ENCODE measurements around the gene CT45A5. TPM values are rescaled to one million over a fixed set of nuclear protein-coding genes. Genes with fewer than 3 reads are reported as not detected.
"Not testable (repeated sequence)": the region's sequence is repeated elsewhere in the genome, so short reads cannot be mapped to it uniquely, and the experiment has no call there.

Gene CT45A5
- total and polyA plus RNA-seq, 10 of the 15 experiments (the other 5 are each of a cell fraction or from before 2014, with no cell fraction given) = 0.09 to 0.32 (median 0.12) TPM; not detected in 7

- no peak for TF ChIP-seq E2F8 (IDR thresholded peaks at IDR 0.05; ENCODE audit: low read depth, partially characterized antibody)
- TF ChIP-seq WRNIP1 (IDR thresholded peaks at IDR 0.05; ENCODE audit: borderline replicate concordance, low read depth, low read length) = no peak
- no peak for TF ChIP-seq FOXM1 (IDR thresholded peaks at IDR 0.05; ENCODE audit: low read depth, low read length)
- no peak for TF ChIP-seq PBX3 (IDR thresholded peaks at IDR 0.05; ENCODE audit: insufficient replicate concordance, low read depth, low read length)
- no peak for TF ChIP-seq POLR2A (IDR thresholded peaks at IDR 0.05; ENCODE audit: low read depth, low read length)
- TF ChIP-seq GABPA (IDR thresholded peaks at IDR 0.05; ENCODE audit: low read depth) = no peak
- TF ChIP-seq EED (IDR thresholded peaks at IDR 0.05; ENCODE audit: low read depth) = no peak
- TF ChIP-seq MTA2 (IDR thresholded peaks at IDR 0.05; ENCODE audit: low read depth) = no peak
- no peak for TF ChIP-seq SUZ12 (IDR thresholded peaks at IDR 0.05; ENCODE audit: unreplicated experiment)
Observed at GRCh38 chrX:135737366-135738071, 47.8 kb downstream of the CT45A5 start (continued).

GRCh38 chrX:135734666-135735065 lies 50.6 kb downstream of the CT45A5 start:
- H3K79me2 ChIP-seq (ENCODE audit: control insufficient read depth, insufficient read depth, low read length); ATAC-seq; POLR2A ChIA-PET; intact Hi-C loops (cut with micrococcal nuclease; ENCODE audit: unreplicated experiment); H3K4me2 ChIP-seq (ENCODE audit: control insufficient read depth, insufficient read depth); H3K27ac ChIP-seq (ENCODE audit: control insufficient read depth, insufficient read depth); H4K20me1 ChIP-seq (ENCODE audit: control insufficient read depth, insufficient read depth); FAIRE-seq; H2AFZ ChIP-seq (ENCODE audit: control insufficient read depth, low read depth, low read length); RAD21 ChIA-PET (ENCODE audit: unreplicated experiment); H3K4me1 ChIP-seq (ENCODE audit: control insufficient read depth, insufficient read depth, low read length); H3K4me3 ChIP-seq; BruUV-seq (replicated peaks); H3K9ac ChIP-seq (ENCODE audit: control insufficient read depth, insufficient read depth, low read length); H3K36me3 ChIP-seq (ENCODE audit: control insufficient read depth in 2 of 2, insufficient read depth in 2 of 2, low read length in 1 of 2); DNase-seq (ENCODE audit: low read depth, low spot score); H3K27me3 ChIP-seq (replicated peaks in 1 of 2; ENCODE audit: control insufficient read depth in 2 of 2, insufficient read depth in 2 of 2, low read length in 1 of 2); CTCF ChIA-PET; in situ Hi-C loops (cut with MboI); H3K9me3 ChIP-seq (replicated peaks; ENCODE audit: control insufficient read depth, insufficient read depth, low read length): not testable (repeated sequence)
- SMC1A ChIA-PET (ENCODE audit: uncharacterized antibody, unreplicated experiment) = interaction anchor here (0.6 kb wide), 1 partner anchor 1214 kb away, joined by 3 read pairs; no protein-coding TSS in a partner anchor
- 23% methylated on average over 5 of the region's 5 CpGs for WGBS (ENCODE audit: insufficient coverage, insufficient replicate concordance, low lambda C conversion rate, missing lambda C conversion rate)

Other genes with a start within 250 kb of the CT45A5 start
Only the 7 nearest of the 11 such genes appear.
- gene CT45A1, start 71.9 kb downstream of the CT45A5 start, total RNA-seq (2014; rRNA removed) = not detected in 2 replicates
- not detected in 2 replicates for gene CT45A1, start 71.9 kb downstream of the CT45A5 start, total RNA-seq (2014; rRNA removed; fragmentation: Illumina TruSeq; extraction: Trizol)
- not detected in 2 replicates for gene CT45A1, start 71.9 kb downstream of the CT45A5 start, total RNA-seq (2021)
- gene CT45A1, start 71.9 kb downstream of the CT45A5 start, polyA plus RNA-seq (2011; rRNA removed) = 0.14 and 0.19 TPM in 2 replicates
- gene CT45A1, start 71.9 kb downstream of the CT45A5 start, polyA plus RNA-seq (2014; fragmentation: Illumina TruSeq; extraction: Trizol) = not detected in 2 replicates
- gene CT45A1, start 71.9 kb downstream of the CT45A5 start, polyA plus RNA-seq (2014; fragmentation: Nextera tagmentation; extraction: Ambion mirVana) = not detected
- 0.10 TPM in 1 of 2 replicates, not detected in the other for gene CT45A1, start 71.9 kb downstream of the CT45A5 start, polyA plus RNA-seq (2014; rRNA removed)
- not detected for gene CT45A1, start 71.9 kb downstream of the CT45A5 start, polyA plus RNA-seq (2016; fragmentation: Nextera tagmentation; extraction: Ambion mirVana)
- not detected in 2 replicates for gene CT45A3, start 17.3 kb downstream of the CT45A5 start, total RNA-seq (2014; rRNA removed)
- not detected in 2 replicates for gene CT45A3, start 17.3 kb downstream of the CT45A5 start, total RNA-seq (2014; rRNA removed; fragmentation: Illumina TruSeq; extraction: Trizol)
- not detected in 2 replicates for gene CT45A3, start 17.3 kb downstream of the CT45A5 start, total RNA-seq (2021)
- not detected in 2 replicates for gene CT45A3, start 17.3 kb downstream of the CT45A5 start, polyA plus RNA-seq (2011; rRNA removed)
- not detected in 2 replicates for gene CT45A3, start 17.3 kb downstream of the CT45A5 start, polyA plus RNA-seq (2014; fragmentation: Illumina TruSeq; extraction: Trizol)
- gene CT45A3, start 17.3 kb downstream of the CT45A5 start, polyA plus RNA-seq (2014; fragmentation: Nextera tagmentation; extraction: Ambion mirVana) = not detected
- gene CT45A3, start 17.3 kb downstream of the CT45A5 start, polyA plus RNA-seq (2014; rRNA removed) = not detected in 2 replicates
- gene CT45A3, start 17.3 kb downstream of the CT45A5 start, polyA plus RNA-seq (2016; fragmentation: Nextera tagmentation; extraction: Ambion mirVana) = not detected
- gene CT45A6, start 17.3 kb upstream of the CT45A5 start, total RNA-seq (2014; rRNA removed) = not detected in 2 replicates
- not detected in 2 replicates for gene CT45A6, start 17.3 kb upstream of the CT45A5 start, total RNA-seq (2014; rRNA removed; fragmentation: Illumina TruSeq; extraction: Trizol)
- gene CT45A6, start 17.3 kb upstream of the CT45A5 start, total RNA-seq (2021) = not detected in 2 replicates
- 0.27 and 0.46 TPM in 2 replicates for gene CT45A6, start 17.3 kb upstream of the CT45A5 start, polyA plus RNA-seq (2011; rRNA removed)
- gene CT45A6, start 17.3 kb upstream of the CT45A5 start, polyA plus RNA-seq (2014; fragmentation: Illumina TruSeq; extraction: Trizol) = not detected in 2 replicates
- gene CT45A6, start 17.3 kb upstream of the CT45A5 start, polyA plus RNA-seq (2014; fragmentation: Nextera tagmentation; extraction: Ambion mirVana) = not detected
- gene CT45A6, start 17.3 kb upstream of the CT45A5 start, polyA plus RNA-seq (2014; rRNA removed) = not detected in 2 replicates
- not detected for gene CT45A6, start 17.3 kb upstream of the CT45A5 start, polyA plus RNA-seq (2016; fragmentation: Nextera tagmentation; extraction: Ambion mirVana)
- gene CT45A2, start 34.5 kb upstream of the CT45A5 start, total RNA-seq (2014; rRNA removed) = not detected in 2 replicates
- gene CT45A2, start 34.5 kb upstream of the CT45A5 start, total RNA-seq (2014; rRNA removed; fragmentation: Illumina TruSeq; extraction: Trizol) = not detected in 2 replicates
- gene CT45A2, start 34.5 kb upstream of the CT45A5 start, total RNA-seq (2021) = not detected in 2 replicates
- gene CT45A2, start 34.5 kb upstream of the CT45A5 start, polyA plus RNA-seq (2011; rRNA removed) = not detected in 2 replicates
- gene CT45A2, start 34.5 kb upstream of the CT45A5 start, polyA plus RNA-seq (2014; fragmentation: Illumina TruSeq; extraction: Trizol) = not detected in 2 replicates
- not detected for gene CT45A2, start 34.5 kb upstream of the CT45A5 start, polyA plus RNA-seq (2014; fragmentation: Nextera tagmentation; extraction: Ambion mirVana)
- not detected in 2 replicates for gene CT45A2, start 34.5 kb upstream of the CT45A5 start, polyA plus RNA-seq (2014; rRNA removed)
- gene CT45A2, start 34.5 kb upstream of the CT45A5 start, polyA plus RNA-seq (2016; fragmentation: Nextera tagmentation; extraction: Ambion mirVana) = not detected
- gene CT45A7, start 51.8 kb upstream of the CT45A5 start, total RNA-seq (2014; rRNA removed) = not detected in 2 replicates
- not detected in 2 replicates for gene CT45A7, start 51.8 kb upstream of the CT45A5 start, total RNA-seq (2014; rRNA removed; fragmentation: Illumina TruSeq; extraction: Trizol)
- gene CT45A7, start 51.8 kb upstream of the CT45A5 start, total RNA-seq (2021) = not detected in 2 replicates
- not detected in 2 replicates for gene CT45A7, start 51.8 kb upstream of the CT45A5 start, polyA plus RNA-seq (2011; rRNA removed)
- not detected in 2 replicates for gene CT45A7, start 51.8 kb upstream of the CT45A5 start, polyA plus RNA-seq (2014; fragmentation: Illumina TruSeq; extraction: Trizol)
- gene CT45A7, start 51.8 kb upstream of the CT45A5 start, polyA plus RNA-seq (2014; fragmentation: Nextera tagmentation; extraction: Ambion mirVana) = not detected
- not detected in 2 replicates for gene CT45A7, start 51.8 kb upstream of the CT45A5 start, polyA plus RNA-seq (2014; rRNA removed)
- not detected for gene CT45A7, start 51.8 kb upstream of the CT45A5 start, polyA plus RNA-seq (2016; fragmentation: Nextera tagmentation; extraction: Ambion mirVana)
- not detected in 2 replicates for gene CT45A8, start 69.0 kb upstream of the CT45A5 start, total RNA-seq (2014; rRNA removed)
- gene CT45A8, start 69.0 kb upstream of the CT45A5 start, total RNA-seq (2014; rRNA removed; fragmentation: Illumina TruSeq; extraction: Trizol) = not detected in 2 replicates
- gene CT45A8, start 69.0 kb upstream of the CT45A5 start, total RNA-seq (2021) = not detected in 2 replicates
- gene CT45A8, start 69.0 kb upstream of the CT45A5 start, polyA plus RNA-seq (2011; rRNA removed) = not detected in 2 replicates
- gene CT45A8, start 69.0 kb upstream of the CT45A5 start, polyA plus RNA-seq (2014; fragmentation: Illumina TruSeq; extraction: Trizol) = not detected in 2 replicates
- not detected for gene CT45A8, start 69.0 kb upstream of the CT45A5 start, polyA plus RNA-seq (2014; fragmentation: Nextera tagmentation; extraction: Ambion mirVana)
- gene CT45A8, start 69.0 kb upstream of the CT45A5 start, polyA plus RNA-seq (2014; rRNA removed) = not detected in 2 replicates
- gene CT45A8, start 69.0 kb upstream of the CT45A5 start, polyA plus RNA-seq (2016; fragmentation: Nextera tagmentation; extraction: Ambion mirVana) = not detected
- gene CT45A9, start 86.3 kb upstream of the CT45A5 start, total RNA-seq (2014; rRNA removed) = not detected in 2 replicates
- gene CT45A9, start 86.3 kb upstream of the CT45A5 start, total RNA-seq (2014; rRNA removed; fragmentation: Illumina TruSeq; extraction: Trizol) = not detected in 2 replicates
- gene CT45A9, start 86.3 kb upstream of the CT45A5 start, total RNA-seq (2021) = not detected in 2 replicates
- not detected in 2 replicates for gene CT45A9, start 86.3 kb upstream of the CT45A5 start, polyA plus RNA-seq (2011; rRNA removed)
- gene CT45A9, start 86.3 kb upstream of the CT45A5 start, polyA plus RNA-seq (2014; fragmentation: Illumina TruSeq; extraction: Trizol) = not detected in 2 replicates
- not detected for gene CT45A9, start 86.3 kb upstream of the CT45A5 start, polyA plus RNA-seq (2014; fragmentation: Nextera tagmentation; extraction: Ambion mirVana)
- gene CT45A9, start 86.3 kb upstream of the CT45A5 start, polyA plus RNA-seq (2014; rRNA removed) = not detected in 2 replicates
- not detected for gene CT45A9, start 86.3 kb upstream of the CT45A5 start, polyA plus RNA-seq (2016; fragmentation: Nextera tagmentation; extraction: Ambion mirVana)